GM21576 (cell line): ENCODE measurements around the gene INF2.
"Not testable (repeated sequence)": the region's sequence is repeated elsewhere in the genome, so short reads cannot be mapped to it uniquely, and the experiment has no call there.

Experiments
- ATAC-seq: cut with Tn5 transposase; IDR thresholded peaks from one replicate; pipeline ENCODE4 v1.9.1; 2021; ENCODE audit warnings: mild to moderate bottlenecking, moderate library complexity; ENCODE audit not compliant: unreplicated experiment

The INF2 gene

GRCh38 chr14:104689109-104689880 is at the start of gene INF2:
INF2 (plus strand) TSS chr14:104689618; CDS start chr14:104701366, 11,748 bp downstream.
- ATAC-seq, result no peak

- no peak for ATAC-seq
Measured at GRCh38 chr14:104639885-104640548, 49.4 kb upstream of the INF2 start.

- no peak for ATAC-seq
Measured at GRCh38 chr14:104640681-104641080, 48.7 kb upstream of the INF2 start.

GRCh38 chr14:104641753-104642539 is 47.5 kb upstream of the INF2 start:
- ATAC-seq, result no peak

GRCh38 chr14:104642540-104642868 is 46.9 kb upstream of the INF2 start:
- ATAC-seq, result no peak

GRCh38 chr14:104643306-104643705 is 46.1 kb upstream of the INF2 start:
- no peak for ATAC-seq

- no peak for ATAC-seq
Measured at GRCh38 chr14:104644091-104644635, 45.3 kb upstream of the INF2 start.

- ATAC-seq, result no peak
Measured at GRCh38 chr14:104644656-104645378, 44.6 kb upstream of the INF2 start.

- ATAC-seq, result no peak
Measured at GRCh38 chr14:104647467-104648043, 41.9 kb upstream of the INF2 start.

GRCh38 chr14:104650057-104650980 is 39.1 kb upstream of the INF2 start:
- no peak for ATAC-seq

- no peak for ATAC-seq
Measured at GRCh38 chr14:104650981-104651875, 38.2 kb upstream of the INF2 start.

- no peak for ATAC-seq
Measured at GRCh38 chr14:104651876-104652260, 37.5 kb upstream of the INF2 start.

GRCh38 chr14:104652386-104652785 is 37.0 kb upstream of the INF2 start:
- ATAC-seq, result no peak

- not testable (repeated sequence) for ATAC-seq
Measured at GRCh38 chr14:104653130-104653920, 36.1 kb upstream of the INF2 start.

GRCh38 chr14:104654119-104654518 is 35.3 kb upstream of the INF2 start:
- ATAC-seq, result no peak

GRCh38 chr14:104655128-104655848 is 34.1 kb upstream of the INF2 start:
- no peak for ATAC-seq
